Measurements from ENCODE around the gene CSF1R. TPM values are rescaled to one million over a fixed set of nuclear protein-coding genes. Genes with fewer than 3 reads are reported as not detected.
A peak's percentile ranks its signal among the peaks of the same experiment; 100 is the strongest.

Gene CSF1R
- total RNA-seq, 1 donor from 2014 or later: 15.2 TPM

DNA sequence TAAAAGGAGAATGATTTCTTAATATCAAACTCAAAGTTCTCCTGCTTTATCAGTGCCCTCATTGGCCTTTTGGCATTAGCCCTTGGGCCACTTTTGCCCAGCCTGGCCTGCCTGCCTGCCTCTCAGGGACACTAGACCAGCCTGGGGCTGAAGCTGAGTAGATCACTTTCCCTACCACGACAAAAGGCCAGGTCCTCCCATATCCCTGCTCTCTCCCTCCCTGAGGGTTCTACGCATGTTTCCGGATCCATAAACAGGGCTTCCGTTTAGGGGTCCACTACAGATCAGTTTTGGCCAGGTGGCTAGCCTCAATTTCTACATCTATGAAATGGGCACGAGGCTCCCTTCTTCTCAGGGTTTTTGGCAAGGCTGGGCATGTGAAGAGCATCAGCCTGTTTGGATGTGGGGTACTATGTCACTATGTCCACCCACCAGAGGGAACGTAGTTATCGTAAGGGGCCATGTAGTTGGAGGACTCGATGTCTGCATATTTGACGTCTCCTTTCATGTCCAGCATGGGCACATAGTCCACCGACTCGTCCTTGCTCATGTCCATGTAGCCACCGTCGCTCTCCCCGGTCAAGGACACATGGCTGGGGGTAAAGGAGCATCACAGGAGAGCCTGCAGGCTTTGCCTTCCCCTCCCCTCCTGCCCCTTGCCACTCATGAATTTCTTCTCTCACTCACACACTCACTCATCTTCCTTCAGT is 35.2 kb upstream of the CSF1R start:
- DNase-seq (ENCODE audit: low spot score): no peak
- ATAC-seq: peak; percentile 65

DNA sequence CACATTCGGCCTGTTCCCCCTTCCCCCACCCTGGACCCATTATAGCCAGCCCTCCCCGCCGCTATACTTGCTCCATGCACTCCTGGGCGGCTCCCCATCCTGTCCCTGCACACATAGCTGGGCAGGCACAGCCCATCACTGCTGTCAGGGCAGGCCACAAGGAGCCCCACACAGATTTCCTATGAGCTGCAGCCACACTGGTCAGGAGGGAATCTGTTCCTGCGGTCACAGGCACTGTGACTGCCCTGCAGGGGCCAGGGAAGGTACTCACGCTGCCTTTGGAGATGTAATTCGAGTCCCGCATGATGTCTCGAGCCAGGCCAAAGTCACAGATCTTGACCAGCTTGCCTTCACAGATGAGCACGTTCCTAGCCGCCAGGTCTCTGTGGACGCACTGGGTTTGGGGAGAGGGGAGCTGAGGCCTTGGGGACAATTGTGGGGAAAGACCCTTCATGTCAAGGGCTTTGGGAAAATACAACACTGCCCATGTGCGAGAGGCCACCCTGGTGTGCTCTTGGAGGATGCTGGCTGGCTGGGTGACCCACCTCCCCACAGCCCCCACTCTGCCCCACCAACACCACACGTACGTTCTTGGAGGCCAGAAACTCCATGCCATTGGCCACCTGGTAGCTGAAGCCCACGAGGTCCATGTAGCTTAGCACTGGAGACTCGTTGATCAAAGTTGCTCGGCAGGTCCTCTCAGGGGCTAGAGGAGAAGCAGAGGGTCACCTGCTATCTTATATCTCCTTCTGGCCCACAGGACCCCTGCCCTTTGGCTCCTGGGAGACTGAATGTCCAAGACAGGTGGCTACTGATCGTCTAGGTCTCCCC is 34.5 kb upstream of the CSF1R start:
- ATAC-seq: no peak
- no peak for DNase-seq (ENCODE audit: low spot score)

DNA sequence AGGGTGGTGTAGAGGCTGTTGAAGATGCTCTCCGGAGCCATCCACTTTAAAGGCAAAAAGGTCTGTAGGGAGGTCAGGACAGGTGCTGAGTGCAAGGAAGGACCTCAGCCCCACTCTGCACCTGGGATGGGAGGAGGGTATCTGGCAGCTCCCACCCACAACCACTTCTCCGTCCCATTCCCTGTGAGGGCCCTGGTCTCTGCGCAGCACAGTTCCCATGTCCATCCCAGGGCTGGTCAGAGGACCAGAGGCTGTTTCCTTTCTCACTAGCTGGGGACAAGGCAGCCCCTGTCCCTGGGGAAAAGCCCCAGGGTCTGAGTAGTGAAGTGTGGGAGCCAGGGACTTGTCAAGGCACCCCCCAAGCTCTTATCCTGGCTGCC is 33.7 kb upstream of the CSF1R start:
- DNase-seq (ENCODE audit: low spot score): no peak
- ATAC-seq: no peak

- ATAC-seq: no peak
- peak; percentile 40 for DNase-seq (ENCODE audit: low spot score)
These were observed 33.2 kb upstream of the CSF1R start for GRCh38 chr5:150119421-150120061.

DNA sequence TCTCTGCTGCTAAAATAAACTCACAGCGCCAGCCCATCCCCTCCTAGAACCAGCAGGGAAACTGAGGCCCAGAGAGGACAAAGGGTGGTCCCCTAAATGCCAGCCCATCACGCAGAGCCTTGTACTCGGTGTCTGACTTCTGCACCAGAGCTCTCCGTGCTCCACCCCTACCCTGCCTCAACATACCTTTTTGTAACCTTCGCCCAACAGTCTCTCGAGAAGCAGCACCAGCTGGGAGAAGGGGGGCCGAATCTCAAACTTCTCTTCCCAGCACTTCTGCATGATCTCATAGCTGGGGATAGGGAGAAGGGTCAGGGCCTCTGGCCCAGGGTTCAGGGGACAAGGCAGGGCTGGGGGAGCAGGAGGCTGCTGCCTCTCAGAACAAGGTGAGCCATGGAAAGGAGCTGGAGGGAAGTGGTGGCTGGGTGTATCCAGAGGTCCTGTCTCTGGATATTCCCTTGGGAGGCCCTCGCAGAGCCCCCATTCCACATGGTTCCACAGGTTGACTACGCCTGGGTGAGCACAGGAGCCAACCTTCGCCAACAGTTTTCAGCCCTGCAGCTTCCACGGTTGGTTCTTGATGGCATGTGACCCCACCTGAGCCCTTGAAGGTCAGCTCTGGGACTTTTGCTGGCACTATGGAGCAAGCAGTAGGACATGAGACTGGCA is 32.3 kb upstream of the CSF1R start:
- no peak for ATAC-seq
- DNase-seq (ENCODE audit: low spot score): peak; percentile 32

DNA sequence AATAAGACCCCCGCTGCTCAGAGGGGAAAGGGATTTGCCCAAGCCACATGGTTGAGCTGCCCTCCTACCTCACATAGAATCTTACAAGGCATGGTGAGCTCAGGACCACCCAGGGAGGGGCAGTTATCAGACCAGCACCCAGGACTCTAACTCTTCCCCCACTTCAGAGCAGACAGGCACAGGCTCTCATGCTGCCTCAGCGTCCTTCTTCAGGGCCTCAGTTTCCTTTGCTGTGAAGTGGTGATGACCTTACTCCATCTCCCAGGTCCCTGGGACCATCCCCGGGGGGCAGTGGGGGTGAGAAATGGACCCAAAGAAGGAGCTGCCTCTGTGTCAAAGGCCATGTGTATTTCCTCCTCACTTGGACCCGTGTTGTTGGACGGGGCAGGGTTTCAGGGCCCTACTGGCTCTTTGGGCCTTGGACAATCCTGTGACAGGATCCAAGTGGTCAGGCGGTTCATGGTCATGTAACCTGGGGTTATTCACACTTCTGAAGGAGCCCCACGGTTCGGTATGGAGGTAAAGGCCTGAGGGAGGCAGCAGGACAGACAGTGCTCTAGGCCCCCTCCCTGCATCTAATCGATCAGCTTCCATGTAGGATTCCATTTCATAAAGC is 31.7 kb upstream of the CSF1R start:
- ATAC-seq (no peak), DNase-seq (ENCODE audit: low spot score) (peak; percentile 33)

GRCh38 chr5:150116667-150117400 is 30.5 kb upstream of the CSF1R start:
- ATAC-seq: no peak
- DNase-seq (ENCODE audit: low spot score): no peak

DNA sequence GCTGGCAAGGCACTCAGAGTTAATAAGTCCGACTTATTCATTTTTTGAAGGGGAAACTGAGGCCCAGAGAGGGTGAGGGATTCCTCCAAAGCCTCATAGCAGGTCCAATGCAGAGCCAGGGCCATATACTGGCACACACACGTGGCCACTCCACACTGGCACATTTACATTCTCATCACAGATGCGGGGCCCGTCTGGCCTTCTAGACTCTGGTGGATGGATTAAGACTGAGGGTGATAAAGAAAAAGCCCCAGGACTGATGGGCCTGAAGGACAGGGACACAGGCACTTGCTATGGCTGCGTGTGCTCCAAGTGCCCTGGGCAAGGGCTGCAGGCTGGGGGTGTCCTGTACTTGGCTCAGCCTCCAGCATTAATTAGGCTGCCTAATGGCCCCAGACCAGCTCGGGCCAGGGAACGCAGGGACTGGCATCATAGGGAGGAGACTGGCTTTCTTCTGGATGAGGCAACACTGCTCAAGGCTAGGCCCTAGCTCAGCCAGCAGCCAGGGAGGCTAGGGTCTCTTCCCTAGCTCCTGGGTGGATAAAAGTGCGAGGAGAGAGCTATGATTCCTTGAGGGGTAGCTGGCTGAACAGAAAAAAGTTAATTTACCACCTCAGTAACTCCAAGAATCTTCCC is 28.5 kb upstream of the CSF1R start:
- DNase-seq (ENCODE audit: low spot score) (no peak), ATAC-seq (no peak)

DNA sequence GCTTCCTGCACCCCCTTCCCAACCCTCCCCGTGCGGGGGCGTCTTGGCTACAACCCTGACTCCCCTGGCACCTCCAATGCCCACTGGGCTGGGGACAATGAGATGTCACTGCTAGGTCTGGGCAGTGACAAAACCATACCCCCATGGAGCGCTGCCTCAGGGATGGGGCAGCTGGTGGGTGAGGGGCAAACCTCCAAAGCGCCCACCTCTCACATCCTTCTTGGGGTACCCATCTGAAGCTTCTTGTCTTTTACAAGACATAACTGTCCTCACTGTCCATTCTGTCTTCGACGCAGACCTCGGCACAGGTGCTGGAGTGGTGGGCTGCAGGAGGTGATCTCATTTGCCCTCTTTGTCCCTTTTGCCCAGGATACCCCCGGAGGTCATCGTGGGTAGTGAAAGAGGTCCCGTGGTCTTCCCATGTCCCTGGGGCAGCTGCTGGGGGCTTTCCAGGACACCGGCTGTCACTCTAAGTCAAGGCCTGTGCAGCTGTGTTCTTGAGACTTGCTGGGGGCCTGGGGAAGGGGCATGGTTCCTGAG is 27.8 kb upstream of the CSF1R start:
- DNase-seq (ENCODE audit: low spot score) (no peak), ATAC-seq (no peak)

DNA sequence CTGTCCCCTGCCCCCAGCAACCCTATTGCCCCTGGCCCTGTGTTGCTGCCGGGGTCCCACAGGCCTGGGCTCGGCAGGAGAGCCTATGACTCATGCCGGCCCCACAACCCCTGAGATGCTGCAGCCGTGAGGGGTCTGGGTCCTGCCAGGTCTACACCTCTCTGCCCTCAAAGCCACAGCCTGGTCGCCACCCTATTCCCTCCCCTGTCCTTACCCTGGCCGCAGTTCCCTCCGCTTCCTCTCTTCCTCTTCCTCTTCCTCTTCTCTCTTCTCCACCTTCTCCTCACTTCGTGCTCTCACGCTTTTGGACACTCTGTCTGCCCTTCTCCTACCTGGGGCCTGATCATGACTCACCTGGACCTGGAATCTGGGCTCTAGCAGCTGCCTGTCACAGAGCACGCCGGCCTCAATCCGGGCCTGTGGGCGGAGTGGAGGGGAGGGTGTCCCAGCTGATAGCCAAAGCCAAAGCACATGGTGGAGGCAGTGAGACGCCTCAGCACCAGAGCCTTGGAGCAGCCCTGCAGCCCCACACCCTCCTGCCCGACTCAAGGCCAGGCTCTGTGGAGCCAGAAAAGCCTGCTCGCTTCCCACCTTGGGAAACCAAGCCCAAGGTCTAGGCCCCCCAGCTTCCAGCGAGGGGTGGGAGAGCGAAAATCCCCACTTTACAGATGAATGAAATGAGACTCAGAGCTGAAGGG is 26.8 kb upstream of the CSF1R start:
- peak; percentile 45 for DNase-seq (ENCODE audit: low spot score)
- ATAC-seq: peak; percentile 21

DNA sequence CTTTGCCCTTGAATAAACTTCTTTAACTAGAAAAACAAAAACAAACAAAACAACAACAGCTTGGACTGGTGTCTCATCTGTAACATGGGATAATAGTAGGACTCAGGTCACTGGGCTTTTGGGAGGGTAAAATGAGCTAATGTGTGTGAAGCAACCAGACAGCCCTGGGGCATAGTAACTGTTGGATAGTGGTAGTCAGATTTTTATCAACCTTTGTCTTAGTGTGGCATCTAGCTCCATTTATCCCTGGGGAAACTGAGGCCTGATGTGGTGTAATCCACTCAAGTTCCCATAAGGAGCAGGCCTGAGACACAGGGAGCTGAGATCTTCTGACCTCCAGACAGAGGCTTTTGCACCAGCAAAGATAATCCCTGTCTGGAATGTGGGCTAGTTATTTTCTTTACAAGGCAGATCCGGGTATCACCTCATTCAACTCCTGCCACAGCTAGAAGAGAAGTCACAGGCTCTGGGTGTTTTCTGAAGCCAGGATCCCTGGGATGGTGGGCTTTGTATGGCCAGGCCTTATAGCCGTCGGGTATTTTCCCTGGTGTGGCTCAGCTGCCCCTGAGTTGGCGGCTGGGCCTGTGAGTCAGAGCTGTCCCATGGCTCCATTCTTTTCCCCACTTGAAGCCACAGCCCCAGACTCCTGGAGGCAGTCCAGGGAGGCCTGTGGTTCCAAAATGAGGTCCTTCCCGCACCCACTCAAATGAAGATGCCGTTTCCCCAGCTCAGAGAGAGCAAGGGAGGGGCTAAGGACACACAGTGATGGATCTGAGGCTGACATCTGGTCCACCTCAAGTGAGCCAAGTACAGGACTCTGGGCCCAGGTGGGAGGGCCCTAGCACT is 26.1 kb upstream of the CSF1R start:
- no peak for ATAC-seq
- no peak for DNase-seq (ENCODE audit: low spot score)

GRCh38 chr5:150111122-150111521 is 24.8 kb upstream of the CSF1R start:
- ATAC-seq: no peak

DNA sequence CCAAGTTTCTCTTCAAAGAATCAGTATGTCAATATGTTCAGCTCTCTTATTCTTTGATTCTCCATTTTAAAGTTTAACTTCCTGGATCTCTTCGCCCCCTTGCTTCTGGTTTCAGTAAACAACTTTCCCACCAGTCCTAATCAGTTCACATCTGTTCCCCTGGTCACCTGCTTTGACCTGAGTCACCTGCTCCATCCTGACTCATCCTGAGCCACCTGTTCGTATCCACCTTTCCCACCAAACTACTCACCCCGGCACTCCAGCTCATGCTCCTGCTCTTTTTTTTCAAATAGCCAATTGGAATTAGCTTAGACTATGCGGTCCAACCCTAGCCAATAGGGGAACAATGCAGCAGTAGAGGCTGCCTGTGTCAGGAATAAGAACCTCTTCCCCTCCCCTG is 23.6 kb upstream of the CSF1R start:
- ATAC-seq (no peak), DNase-seq (ENCODE audit: low spot score) (no peak)

More at GRCh38 chr5:150111122-150111521, 24.8 kb upstream of the CSF1R start:
- DNase-seq (ENCODE audit: low spot score): no peak

DNA sequence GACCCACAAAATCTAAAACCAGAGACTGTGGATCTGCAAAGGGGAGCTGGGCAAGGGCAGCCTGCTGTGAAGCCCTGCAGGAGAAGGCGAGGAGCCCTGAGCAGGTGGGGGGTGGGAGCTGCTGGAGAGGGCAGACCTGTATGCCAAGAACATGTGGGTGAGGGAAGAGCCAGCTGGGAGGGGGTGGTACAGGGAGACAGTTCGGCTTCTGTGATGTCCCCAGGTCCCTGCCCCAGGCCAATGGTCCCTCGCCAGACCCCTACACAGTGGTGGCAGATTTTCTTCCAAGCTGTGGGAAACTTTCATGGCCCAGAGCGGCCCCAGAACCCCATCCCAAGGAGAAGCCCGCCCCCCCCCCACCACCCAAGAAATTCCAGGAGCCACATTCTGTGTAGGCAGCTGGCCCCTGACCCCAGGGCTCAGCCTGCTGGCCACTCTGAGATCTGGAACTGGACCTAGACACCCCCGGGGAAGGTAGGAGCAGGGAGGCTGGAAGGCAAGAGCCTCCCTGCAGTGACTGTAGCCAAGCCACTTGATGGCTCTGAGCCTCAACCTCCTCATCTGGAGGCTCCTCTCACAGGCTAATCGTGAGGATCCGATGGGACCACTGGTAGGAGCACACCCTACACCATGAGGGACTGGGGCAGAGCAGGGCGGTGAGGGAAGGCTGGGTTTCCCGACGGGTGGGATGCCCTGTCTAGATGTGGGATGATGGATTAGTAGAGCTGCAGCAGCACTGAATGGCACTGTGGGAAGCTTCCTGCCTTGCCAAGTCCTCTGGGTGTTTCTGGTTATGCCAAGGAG is 22.6 kb upstream of the CSF1R start:
- ATAC-seq (no peak), DNase-seq (ENCODE audit: low spot score) (no peak)

DNA sequence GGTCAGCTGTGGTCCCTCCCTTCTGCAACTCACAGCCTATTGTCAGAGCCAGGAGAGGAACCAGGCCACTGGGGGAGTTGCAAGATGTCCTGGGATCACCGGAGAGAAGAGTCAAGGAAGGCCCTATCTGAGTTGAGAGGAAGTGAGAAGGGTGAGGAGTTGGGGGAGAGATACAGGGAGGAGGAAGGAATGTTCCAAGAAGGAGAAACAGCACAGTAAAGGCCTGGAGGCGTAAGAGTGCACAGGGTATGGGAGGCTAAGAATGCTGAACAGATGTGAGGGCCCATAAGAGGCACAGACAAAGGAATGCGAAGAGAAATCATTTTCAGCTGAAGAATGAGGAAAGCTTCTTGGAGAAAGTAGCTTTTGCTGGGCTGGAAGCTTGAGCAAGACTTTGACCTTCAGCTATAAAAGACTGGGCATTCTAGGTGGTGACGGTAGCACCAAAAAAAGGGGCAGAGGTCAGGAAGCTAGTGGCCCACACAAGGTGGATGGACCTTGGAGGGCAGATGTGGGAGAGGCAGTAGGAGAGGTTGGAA is 21.6 kb upstream of the CSF1R start:
- no peak for DNase-seq (ENCODE audit: low spot score)

DNA sequence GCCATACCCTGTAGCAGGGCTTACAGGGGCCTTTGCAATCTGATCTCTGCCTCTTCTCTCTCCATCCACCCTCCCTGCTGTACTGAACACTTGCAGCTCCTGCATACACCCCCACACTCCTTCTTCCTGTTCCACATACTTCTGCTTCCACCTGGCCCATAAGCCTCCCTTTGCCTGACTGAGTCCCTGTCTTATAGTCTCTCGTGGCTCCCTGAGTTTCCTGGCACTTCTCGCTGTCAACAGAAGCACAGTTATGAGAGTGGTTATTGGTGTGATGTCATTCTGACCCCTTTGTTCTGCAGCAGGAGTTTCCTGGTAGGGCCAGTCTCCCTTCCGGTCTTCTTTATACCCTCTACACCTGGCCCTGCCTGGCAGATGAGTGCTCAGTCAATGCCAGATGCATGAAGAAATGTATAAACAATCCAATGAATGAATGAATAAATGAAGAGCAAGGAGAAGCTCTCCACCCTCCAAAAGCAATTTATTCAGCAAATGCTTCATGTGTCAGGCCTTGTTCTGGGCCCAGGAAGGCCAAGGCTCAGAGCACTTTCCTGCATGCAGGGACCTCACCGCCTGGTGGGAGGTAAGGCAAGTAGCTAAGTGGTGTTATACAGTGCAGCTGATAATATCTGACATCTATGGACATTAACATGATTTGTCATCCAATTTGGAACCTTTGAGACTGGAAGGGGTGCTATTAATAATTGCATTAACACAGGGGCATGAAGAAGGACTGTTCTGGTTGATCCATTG is 20.5 kb upstream of the CSF1R start:
- DNase-seq (ENCODE audit: low spot score): no peak
- ATAC-seq: no peak

More for the DNA sequence above, 21.6 kb upstream of the CSF1R start:
- peak; percentile 21 for ATAC-seq

Data from left lobe of liver (tissue), 2 donors.